Activated CD4-positive, alpha-beta T cell treated with anti-CD3 and anti-CD28 coated beads, Interleukin-2, amount 10 ng/mL, durations not matched to agents 24 days and 14 days (primary cell): Measurements from ENCODE around the gene EFNA5. TPM values are rescaled to one million over a fixed set of nuclear protein-coding genes. Genes with fewer than 3 reads are reported as not detected.

ENCODE experiments used
- DNase-seq: peaks from one replicate; pipeline ENCODE4 v3.0.0; 2022
- H3K27ac Mint-ChIP-seq: one replicate; pipeline ENCODE4 v1.8.0; 2022; ENCODE audit warnings: mild to moderate bottlenecking, mixed read lengths
- H3K27me3 Mint-ChIP-seq: one replicate; pipeline ENCODE4 v1.8.0; 2022; ENCODE audit warnings: mixed read lengths
- H3K36me3 Mint-ChIP-seq: one replicate; pipeline ENCODE4 v1.8.0; 2022; ENCODE audit warnings: low read depth, mild to moderate bottlenecking, mixed read lengths
- H3K4me1 Mint-ChIP-seq: one replicate; pipeline ENCODE4 v1.8.0; 2021; ENCODE audit warnings: mixed read lengths
- H3K4me3 Mint-ChIP-seq: one replicate; pipeline ENCODE4 v1.8.0; 2022; ENCODE audit warnings: mild to moderate bottlenecking, moderate library complexity, mixed read lengths
- H3K9me3 Mint-ChIP-seq: one replicate; pipeline ENCODE4 v1.8.0; 2021; ENCODE audit warnings: mixed read lengths
- intact Hi-C: fragments of 100-400 bp; cut with micrococcal nuclease; formaldehyde crosslinking; loops from one replicate; pipeline ENCODE4 v1.15.1; 2023
- total RNA-seq: library from RNA; stranded (reverse); gene quantifications from 2 replicates; pipeline ENCODE4 v1.2.3, GENCODE V29; 2022

EFNA5 gene
- total RNA-seq, result not detected in 2 replicates

DNA sequence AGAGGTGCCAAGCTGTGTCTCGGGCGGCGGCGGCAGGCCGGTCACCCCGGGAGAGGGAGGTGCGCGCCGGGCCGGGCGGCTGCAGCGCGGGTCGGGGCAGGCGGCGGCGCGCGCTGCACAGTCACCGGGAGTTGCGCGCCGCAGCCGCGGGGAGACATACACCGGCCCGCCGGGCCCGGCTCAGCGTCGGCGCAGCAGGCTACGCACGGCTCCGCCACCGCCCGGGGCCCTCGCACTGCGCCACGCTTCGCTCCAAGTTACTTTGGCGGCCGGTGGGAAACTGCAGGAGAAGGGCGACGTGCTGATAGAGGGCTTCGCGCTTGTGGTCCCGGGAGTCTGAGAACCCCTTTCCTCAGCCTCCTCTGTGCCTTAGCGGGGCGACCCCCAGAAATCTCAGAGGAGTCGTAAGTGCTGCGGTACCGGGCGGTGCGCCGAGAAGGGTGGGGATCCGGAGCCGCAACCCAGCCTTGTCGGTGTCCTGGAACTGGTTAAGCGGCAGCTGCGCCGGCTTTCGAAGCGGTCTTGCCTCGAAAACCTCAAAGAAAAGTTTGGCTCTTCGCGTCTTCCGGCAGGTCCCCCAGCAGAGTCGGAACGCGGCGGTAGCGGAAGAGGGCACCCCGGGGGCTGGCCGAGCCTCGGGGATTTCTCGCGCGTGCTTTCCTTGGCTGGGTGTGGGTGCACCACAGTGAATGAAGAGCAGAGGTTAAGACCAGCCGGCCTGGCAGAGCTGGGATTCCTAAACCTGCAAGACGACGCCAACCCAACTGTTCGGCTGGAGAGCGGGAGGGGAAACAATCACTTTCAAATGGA, at the start of gene EFNA5:
TSS of gene EFNA5 (minus strand) at position 6 of the 810 bp plus-strand sequence.
- DNase-seq, result peak; percentile 80
- H3K9me3 Mint-ChIP-seq, result no peaks in the 10 kb centered on the region
- intact Hi-C loops, result loop anchor here (10.0 kb wide), 1 partner anchor 674 kb away; no protein-coding TSS in a partner anchor
- H3K36me3 Mint-ChIP-seq, result no peaks in the 10 kb centered on the region
- H3K4me3 Mint-ChIP-seq, result peak within 1 kb of the TSS; percentile 78
- peak within 1 kb of the TSS; percentile 68 for H3K27ac Mint-ChIP-seq
- peaks cover 25% of the 10 kb centered on the region for H3K4me1 Mint-ChIP-seq
- H3K27me3 Mint-ChIP-seq, result peaks cover 74% of the 10 kb centered on the region

DNA sequence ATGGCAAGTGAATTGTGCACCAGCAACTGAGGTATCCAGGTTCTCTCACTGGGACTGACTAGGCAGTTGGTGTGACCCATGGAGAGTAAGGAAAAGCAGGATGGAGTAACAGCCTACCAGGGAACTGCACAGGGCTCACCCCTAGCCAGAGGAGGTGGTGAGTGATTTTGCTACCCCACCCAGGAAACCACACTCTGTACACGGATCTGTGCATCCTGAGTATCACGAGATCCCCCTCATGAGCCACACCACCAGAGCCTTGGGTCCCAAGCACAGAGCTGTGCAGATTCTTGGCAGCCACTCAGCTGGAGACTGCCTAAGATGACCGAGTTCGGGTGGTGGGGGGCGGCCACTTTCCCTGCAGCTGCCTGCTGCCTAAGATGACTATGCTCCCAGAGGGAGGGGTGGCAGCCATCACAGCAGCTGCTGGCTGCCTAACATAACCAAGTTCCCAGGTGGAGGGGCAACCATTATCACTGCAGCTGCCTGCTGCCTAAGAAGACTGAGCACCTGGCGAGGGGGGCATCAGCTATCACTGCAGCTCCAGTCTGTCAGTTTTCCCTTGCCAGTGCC, 48.4 kb upstream of the EFNA5 start:
- peaks cover 8% of the 10 kb centered on the region for H3K9me3 Mint-ChIP-seq
- intact Hi-C loops, result no loop called here
- no peak overlapping the region for H3K4me3 Mint-ChIP-seq
- no peaks in the 10 kb centered on the region for H3K36me3 Mint-ChIP-seq
- DNase-seq, result no peak
- H3K27ac Mint-ChIP-seq, result no peak overlapping the region
- H3K27me3 Mint-ChIP-seq, result peaks cover 2% of the 10 kb centered on the region
- no peaks in the 10 kb centered on the region for H3K4me1 Mint-ChIP-seq

DNA sequence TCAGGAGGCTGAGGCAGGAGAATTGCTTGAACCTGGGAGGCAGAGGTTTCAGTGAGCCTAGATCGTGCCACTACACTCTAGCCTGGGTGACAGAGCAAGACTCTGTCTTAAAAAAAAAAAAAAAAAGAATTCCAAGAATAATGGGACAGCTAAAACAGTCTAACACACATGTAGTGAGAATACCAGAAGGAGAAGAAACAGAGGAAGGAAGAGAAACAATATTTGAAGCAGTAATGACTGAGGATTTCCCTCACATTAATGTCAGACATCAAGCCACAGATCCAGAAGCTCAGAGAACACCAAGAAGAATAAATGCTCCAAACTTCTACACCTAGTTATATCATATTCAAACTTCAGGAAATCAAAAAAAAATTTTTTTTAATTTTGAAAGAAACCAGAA, 47.1 kb upstream of the EFNA5 start:
- no peaks in the 10 kb centered on the region for H3K36me3 Mint-ChIP-seq
- H3K27me3 Mint-ChIP-seq, result peaks cover 2% of the 10 kb centered on the region
- no peak for DNase-seq
- H3K9me3 Mint-ChIP-seq, result peaks cover 8% of the 10 kb centered on the region
- no peaks in the 10 kb centered on the region for H3K4me1 Mint-ChIP-seq
- intact Hi-C loops, result no loop called here
- H3K27ac Mint-ChIP-seq, result no peak overlapping the region
- no peak overlapping the region for H3K4me3 Mint-ChIP-seq

DNA sequence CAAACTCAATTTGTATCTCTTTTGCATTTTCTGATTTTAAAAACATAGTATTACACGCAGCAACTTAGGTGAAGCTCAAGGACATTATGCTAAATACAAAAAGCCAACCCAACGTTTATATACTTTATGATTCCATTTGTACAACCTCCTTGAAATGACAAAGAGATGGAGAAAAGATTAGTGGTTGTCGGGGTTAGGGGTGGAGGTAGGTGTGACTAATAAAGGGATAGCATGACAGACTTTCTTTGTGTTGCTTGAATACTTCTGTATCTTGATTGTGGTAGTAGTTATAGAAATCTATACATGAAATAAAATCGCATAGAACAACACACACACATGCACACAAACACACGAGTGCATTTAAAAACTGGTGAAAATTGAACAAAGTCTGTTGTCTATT, 42.5 kb upstream of the EFNA5 start:
- Mint-ChIP-seq H3K9me3 (no peaks in the 10 kb centered on the region), H3K27me3 (no peaks in the 10 kb centered on the region), H3K4me1 (no peaks in the 10 kb centered on the region), H3K36me3 (no peaks in the 10 kb centered on the region), H3K4me3 (no peak overlapping the region), H3K27ac (no peak overlapping the region)
- no peak for DNase-seq
- intact Hi-C loops, result no loop called here

DNA sequence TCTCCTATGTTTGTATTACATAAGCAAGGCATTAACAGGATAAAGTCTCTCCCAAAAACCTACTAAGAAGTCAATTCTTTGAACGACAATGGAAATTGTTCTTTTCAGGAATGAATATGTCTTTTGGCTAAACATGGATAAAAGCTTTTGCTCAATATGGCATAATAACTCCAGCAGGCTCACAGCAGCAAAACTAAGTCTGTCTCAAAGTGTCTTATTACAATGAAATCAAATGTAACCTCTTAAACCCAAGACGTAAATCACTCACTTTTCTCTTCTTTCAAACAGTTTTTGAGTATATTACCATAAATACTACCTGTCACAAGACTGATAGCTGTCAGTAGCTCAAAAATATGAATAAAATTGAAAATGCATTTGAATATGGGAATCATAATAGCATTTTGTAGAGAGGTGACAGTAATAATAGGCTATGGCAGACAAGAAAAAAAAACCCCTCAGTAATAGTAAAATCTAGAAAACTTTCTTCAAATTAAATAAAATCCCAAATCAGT, 41.7 kb upstream of the EFNA5 start:
- Mint-ChIP-seq H3K27me3 (no peaks in the 10 kb centered on the region), H3K4me3 (no peak overlapping the region), H3K36me3 (no peaks in the 10 kb centered on the region), H3K9me3 (peaks cover 3% of the 10 kb centered on the region), H3K4me1 (no peaks in the 10 kb centered on the region), H3K27ac (no peak overlapping the region)
- no peak for DNase-seq
- intact Hi-C loops, result no loop called here

DNA sequence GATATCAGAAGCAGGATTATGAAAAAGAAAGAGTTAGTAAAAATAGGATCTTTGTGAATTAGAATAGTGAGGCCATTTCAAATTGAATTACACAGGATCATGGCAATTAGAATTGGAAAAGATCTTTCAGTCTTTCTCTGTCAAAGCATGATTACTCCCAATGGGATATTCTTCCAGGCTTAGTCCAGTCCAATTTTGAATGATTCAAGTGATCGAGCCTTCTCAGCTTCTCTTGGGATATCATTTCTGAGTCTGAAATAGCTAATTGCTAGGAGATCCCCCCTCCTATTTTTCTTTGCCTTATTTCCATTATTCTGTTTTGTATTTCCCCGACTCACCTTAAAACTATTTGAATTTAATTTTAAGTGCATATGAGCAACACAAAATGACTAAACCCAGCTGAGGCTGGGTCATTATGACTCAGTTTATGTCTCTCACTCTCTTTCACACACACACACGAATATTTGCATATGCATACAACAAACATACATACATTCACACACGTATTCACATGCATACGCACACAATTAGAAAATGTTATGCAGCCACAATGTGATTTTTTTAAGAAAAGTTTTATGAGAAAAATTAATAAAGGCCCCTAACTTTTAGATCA, 34.8 kb upstream of the EFNA5 start:
- H3K9me3 Mint-ChIP-seq, result peaks cover 3% of the 10 kb centered on the region
- H3K4me1 Mint-ChIP-seq, result no peaks in the 10 kb centered on the region
- H3K36me3 Mint-ChIP-seq, result no peaks in the 10 kb centered on the region
- intact Hi-C loops, result no loop called here
- H3K4me3 Mint-ChIP-seq, result no peak overlapping the region
- H3K27ac Mint-ChIP-seq, result no peak overlapping the region
- H3K27me3 Mint-ChIP-seq, result no peaks in the 10 kb centered on the region
- no peak for DNase-seq

DNA sequence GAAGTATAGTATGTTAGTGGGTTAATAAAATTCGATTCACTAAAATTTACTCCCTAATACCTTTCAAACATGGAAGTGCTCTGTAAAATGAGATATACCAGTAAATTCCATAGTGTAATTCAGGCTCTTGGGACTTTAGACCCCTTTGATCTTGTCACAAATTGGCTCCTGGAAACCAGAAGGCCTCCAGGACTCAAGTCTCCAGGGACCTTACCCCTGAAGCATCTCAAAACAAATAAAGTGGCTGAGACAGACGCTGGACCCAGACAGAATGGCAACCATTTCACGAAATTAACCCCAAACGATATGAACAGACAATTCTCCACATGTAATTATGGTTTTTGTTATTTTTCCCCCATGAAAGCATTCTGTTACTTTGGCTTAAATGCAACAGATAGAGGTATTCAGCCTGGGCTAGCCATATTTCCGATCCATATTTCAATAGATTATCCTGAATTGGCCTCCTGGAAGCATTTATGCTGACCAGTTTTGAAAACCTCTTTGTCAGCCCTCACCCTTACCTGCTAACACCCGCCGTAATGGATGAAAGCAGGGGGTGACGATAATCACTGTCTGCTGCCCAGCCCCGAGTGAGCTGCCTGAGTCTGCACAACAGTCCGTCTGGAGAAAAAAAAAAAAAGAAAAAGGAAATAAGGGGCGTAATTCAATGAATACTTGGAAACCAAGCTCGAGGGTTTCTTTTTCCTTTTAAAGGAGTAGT, 34.1 kb upstream of the EFNA5 start:
- Mint-ChIP-seq H3K9me3 (peaks cover 3% of the 10 kb centered on the region), H3K36me3 (no peaks in the 10 kb centered on the region), H3K4me1 (no peaks in the 10 kb centered on the region), H3K4me3 (no peak overlapping the region), H3K27ac (no peak overlapping the region), H3K27me3 (no peaks in the 10 kb centered on the region)
- intact Hi-C loops, result no loop called here
- no peak for DNase-seq

DNA sequence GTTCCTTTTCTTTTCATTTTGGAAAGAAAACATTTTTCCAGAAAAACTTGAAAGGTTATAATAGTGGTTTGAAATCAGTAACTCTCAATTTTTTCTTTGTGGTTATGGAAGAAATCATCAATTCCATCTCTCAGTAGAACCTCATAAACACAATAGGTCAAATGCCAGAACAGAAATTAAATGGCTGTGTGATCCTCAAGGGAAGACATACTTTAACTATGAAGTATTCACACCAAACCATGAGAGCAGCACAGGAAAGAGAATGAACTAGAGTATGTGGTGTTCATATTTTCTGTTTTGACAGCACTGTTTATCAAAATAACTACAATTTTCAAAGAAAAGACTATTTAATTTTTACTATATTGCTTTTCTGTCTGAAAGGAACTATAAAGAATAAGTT, 29.7 kb upstream of the EFNA5 start:
- intact Hi-C loops, result no loop called here
- no peak overlapping the region for H3K27ac Mint-ChIP-seq
- H3K4me3 Mint-ChIP-seq, result no peak overlapping the region
- no peak for DNase-seq
- H3K4me1 Mint-ChIP-seq, result no peaks in the 10 kb centered on the region
- no peaks in the 10 kb centered on the region for H3K27me3 Mint-ChIP-seq
- no peaks in the 10 kb centered on the region for H3K36me3 Mint-ChIP-seq
- no peaks in the 10 kb centered on the region for H3K9me3 Mint-ChIP-seq

DNA sequence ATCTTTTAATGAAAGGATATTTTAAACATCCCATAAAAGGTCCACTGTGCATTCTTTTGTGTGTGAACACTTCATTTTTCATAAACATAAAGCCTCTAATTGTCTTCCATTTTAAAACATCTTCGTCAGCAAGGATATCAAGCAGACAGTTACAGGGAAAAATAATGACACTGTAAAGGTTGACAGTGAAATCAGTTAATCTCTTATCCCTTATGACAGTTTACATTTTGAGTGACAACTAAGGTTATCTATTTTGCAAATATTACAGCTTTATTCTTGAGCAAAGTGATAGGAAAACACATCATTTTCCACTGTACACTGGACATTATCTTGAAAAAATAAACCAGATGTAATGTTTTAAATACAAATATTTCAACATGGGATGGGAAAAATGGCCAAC, 28.7 kb upstream of the EFNA5 start:
- no peaks in the 10 kb centered on the region for H3K36me3 Mint-ChIP-seq
- no peak for DNase-seq
- H3K4me1 Mint-ChIP-seq, result no peaks in the 10 kb centered on the region
- no peaks in the 10 kb centered on the region for H3K9me3 Mint-ChIP-seq
- H3K27me3 Mint-ChIP-seq, result no peaks in the 10 kb centered on the region
- H3K4me3 Mint-ChIP-seq, result no peak overlapping the region
- no peak overlapping the region for H3K27ac Mint-ChIP-seq
- intact Hi-C loops, result no loop called here

DNA sequence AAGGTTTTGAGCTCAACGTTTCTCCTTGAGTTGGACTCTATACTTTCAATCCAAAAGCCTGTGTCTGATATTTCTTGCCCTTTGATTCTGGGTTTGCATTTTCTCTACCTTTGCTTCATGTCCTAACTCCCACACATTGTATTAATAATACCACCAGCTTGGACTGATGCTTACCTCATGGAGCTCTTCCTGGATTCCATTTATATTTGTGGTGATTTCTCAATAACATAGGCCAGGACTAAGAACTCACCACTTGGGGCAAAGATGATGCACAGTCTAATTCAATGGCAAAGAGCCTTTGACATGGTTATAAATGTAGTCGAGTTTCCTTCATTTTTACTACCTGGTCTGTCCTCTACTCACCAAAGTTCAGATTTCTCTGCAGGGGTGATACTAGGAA, 27.5 kb upstream of the EFNA5 start:
- no peaks in the 10 kb centered on the region for H3K36me3 Mint-ChIP-seq
- intact Hi-C loops, result no loop called here
- no peaks in the 10 kb centered on the region for H3K9me3 Mint-ChIP-seq
- no peak overlapping the region for H3K4me3 Mint-ChIP-seq
- H3K27me3 Mint-ChIP-seq, result no peaks in the 10 kb centered on the region
- no peaks in the 10 kb centered on the region for H3K4me1 Mint-ChIP-seq
- DNase-seq, result no peak
- no peak overlapping the region for H3K27ac Mint-ChIP-seq

DNA sequence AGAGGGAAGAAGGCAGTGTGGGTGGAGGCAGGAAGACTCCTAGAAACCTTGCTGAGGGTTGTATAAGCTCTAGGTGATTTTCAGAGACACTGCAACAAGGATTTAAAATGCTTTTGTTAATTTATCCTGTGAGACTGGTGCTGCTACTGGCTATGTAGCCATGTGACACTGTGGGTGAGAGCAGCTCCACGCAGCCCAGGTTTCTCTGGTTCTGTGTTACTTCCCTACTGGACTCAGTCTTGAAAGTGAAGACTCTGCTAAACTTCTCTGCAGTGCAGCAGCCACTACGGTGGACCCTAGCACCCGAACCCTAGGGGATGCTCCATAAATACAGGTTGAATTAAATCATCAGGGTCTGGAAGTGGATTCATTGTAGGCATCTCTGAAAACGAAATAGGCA, 25.8 kb upstream of the EFNA5 start:
- Mint-ChIP-seq H3K36me3 (no peaks in the 10 kb centered on the region), H3K4me3 (no peak overlapping the region), H3K27me3 (no peaks in the 10 kb centered on the region), H3K9me3 (peaks cover 6% of the 10 kb centered on the region), H3K4me1 (no peaks in the 10 kb centered on the region), H3K27ac (no peak overlapping the region)
- intact Hi-C loops, result no loop called here
- DNase-seq, result no peak

DNA sequence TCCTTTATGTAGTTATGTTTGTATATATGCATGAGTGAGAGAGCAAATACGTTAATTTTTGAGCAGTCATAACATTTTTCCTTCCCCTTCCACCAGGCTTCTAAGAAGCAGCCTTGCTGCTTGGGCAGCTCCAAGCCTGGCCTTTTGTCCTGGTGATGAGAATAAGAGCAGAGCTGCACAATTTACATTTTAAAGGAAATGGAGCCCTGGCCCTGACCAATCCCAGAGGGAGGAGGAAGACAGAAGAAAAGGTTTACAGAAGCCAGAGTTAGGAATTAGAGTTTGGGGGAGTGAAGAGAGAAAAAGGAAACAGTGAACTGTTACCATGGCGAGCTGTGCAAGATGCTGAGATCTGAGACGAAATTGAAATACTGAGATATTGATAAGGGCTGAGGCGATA, 25.3 kb upstream of the EFNA5 start:
- intact Hi-C loops, result no loop called here

DNA sequence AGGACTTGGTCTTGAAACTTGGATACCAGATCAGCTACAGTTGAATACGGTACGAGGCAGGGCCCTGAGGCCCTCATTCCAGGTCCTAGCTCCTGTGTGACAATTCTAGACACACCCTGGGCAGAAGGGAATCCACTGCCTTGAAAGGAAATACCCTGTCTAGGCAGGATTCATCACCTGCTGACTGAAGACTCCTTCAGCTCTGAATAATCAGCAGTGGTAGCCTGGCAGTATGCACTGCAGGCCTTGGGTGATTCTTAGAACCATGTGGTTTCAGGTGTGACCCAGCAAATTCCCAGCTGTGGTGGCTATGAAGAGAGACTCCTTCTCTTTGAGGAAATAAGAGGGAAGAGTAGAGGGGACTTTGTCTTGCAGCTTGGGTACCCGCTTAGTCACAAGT, 17.2 kb upstream of the EFNA5 start:
- Mint-ChIP-seq H3K4me1 (no peaks in the 10 kb centered on the region), H3K4me3 (no peak overlapping the region), H3K27me3 (peaks cover 8% of the 10 kb centered on the region), H3K27ac (no peak overlapping the region), H3K9me3 (peaks cover 12% of the 10 kb centered on the region), H3K36me3 (no peaks in the 10 kb centered on the region)
- DNase-seq, result no peak
- intact Hi-C loops, result no loop called here

More for the DNA sequence above, 25.3 kb upstream of the EFNA5 start:
- Mint-ChIP-seq H3K9me3 (peaks cover 8% of the 10 kb centered on the region), H3K36me3 (no peaks in the 10 kb centered on the region), H3K27ac (no peak overlapping the region), H3K4me1 (no peaks in the 10 kb centered on the region), H3K27me3 (no peaks in the 10 kb centered on the region), H3K4me3 (no peak overlapping the region)
- DNase-seq, result no peak

DNA sequence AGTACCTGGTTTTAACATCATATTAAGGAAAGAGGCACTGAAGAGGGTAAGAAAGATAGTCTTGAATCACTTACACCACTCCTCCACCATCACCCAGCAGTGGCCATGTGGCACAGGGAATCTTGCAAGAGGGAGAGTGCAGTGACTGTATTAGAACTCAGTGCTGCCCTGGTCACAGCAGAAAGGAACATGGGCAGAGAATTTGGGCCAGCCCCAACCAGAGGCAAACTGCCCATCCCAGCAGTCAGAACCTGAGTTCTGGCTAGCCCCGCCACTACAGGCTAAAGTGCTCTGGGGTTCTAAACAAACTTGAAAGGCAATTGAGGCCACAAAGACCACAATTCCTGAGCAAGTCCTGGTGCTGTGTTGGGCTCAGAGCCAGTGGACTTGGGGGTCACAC, 16.7 kb upstream of the EFNA5 start:
- DNase-seq, result no peak
- Mint-ChIP-seq H3K27me3 (peaks cover 8% of the 10 kb centered on the region), H3K36me3 (no peaks in the 10 kb centered on the region), H3K4me3 (no peak overlapping the region), H3K27ac (no peak overlapping the region), H3K4me1 (no peaks in the 10 kb centered on the region), H3K9me3 (peaks cover 11% of the 10 kb centered on the region)
- intact Hi-C loops, result no loop called here
